SH-SY5Y (cell line): ENCODE measurements around the gene PDE4D.

Experiments
- GATA2 ChIP-seq: IDR thresholded peaks from 2 replicates; pipeline ENCODE4 v1.6.1; 2011; ENCODE audit warnings: mild to moderate bottlenecking, low read depth, low read length
- GATA3 ChIP-seq: IDR thresholded peaks from 2 replicates; pipeline ENCODE4 v1.6.1; 2011; ENCODE audit warnings: low read depth, mild to moderate bottlenecking, low read length, moderate library complexity

PDE4D gene

GRCh38 chr5:59390074-59390659 lies 503.4 kb downstream of the PDE4D start:
- TF ChIP-seq GATA3 (no peak), GATA2 (no peak)

- no peak for TF ChIP-seq GATA2
- TF ChIP-seq GATA3: no peak
Measured at GRCh38 chr5:59387127-59387526, 506.4 kb downstream of the PDE4D start.

DNA sequence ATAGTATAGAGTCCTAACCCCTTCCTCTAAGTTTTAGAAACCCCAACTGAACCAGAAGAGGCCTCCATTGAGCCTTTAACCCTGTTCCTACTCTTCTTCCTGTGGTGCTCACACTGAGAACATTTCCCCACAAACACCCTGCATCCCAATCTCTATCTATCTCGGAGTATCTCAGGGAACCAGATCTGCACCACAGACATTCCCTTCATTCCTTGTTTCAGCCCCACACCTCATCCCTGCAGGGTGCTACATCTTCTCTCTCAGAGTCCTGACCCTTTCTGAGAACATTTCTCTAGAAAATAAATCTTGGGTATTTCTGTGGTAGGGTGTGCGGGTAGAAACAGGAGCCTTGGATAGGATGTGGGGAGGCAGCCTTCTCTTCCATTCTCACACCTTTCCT lies 507.8 kb downstream of the PDE4D start:
- TF ChIP-seq GATA2 (no peak), GATA3 (no peak)

DNA sequence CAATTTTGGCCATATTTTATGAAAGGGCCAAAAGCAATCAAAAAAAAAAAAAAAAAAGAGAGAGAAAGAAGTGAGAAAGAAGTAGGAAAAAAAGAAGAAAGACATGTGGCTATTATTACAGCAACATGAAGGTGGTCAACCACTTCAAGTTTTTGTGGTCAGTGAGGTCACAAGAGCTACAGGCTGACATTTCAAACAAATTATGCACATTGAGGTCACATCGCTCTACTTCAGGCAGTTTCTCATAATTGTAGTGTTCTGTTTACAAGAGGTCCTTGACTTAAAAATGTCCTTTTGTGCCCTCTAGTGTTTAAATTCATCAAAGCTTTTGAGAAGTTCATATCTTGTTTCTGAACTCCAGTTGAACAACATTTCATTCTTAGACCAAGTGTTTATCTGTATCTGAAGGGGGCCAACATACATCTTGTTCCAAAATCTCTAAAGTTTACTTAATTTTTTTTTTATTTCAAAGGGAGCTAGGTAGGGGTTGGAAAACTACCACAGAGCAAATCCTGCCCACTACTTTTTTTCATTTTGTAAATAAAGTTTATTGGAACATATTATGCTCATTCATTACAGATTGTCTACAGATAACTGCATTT lies 513.1 kb downstream of the PDE4D start:
- TF ChIP-seq GATA2 (no peak), GATA3 (no peak)

- TF ChIP-seq GATA3 (no peak), GATA2 (no peak)
Measured at GRCh38 chr5:59371525-59372127, 521.9 kb downstream of the PDE4D start.

GRCh38 chr5:59368951-59369350 lies 524.6 kb downstream of the PDE4D start:
- TF ChIP-seq GATA2: no peak
- TF ChIP-seq GATA3: no peak

DNA sequence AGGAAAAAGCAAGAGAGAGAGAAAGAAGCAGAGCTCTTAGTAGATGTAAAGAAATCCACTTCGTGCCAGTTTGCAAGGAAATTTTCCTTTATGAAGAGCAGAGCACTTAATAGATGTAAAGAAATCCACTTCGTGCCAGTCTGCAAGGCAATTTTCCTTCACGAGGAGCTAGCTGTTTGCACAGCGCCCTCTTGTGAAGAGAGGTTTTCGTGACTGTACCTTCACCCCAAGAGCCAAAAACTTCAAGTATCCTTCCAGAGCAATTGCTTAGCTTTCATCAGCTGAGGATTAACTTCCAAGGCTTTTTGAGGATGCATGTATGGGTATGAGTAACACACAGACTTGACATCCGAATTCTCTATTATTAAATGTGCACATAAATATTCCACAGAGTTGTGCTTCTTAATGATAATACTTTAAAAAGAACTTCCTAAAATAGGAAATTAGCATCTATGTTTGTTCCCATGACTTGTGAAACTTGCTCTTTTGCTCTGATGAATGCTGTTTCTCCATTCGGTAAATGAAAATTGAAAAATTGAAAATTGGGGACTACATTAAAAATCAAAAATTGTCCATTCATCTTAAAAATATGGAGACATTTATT lies 525.6 kb downstream of the PDE4D start:
- TF ChIP-seq GATA2 (no peak), GATA3 (no peak)

DNA sequence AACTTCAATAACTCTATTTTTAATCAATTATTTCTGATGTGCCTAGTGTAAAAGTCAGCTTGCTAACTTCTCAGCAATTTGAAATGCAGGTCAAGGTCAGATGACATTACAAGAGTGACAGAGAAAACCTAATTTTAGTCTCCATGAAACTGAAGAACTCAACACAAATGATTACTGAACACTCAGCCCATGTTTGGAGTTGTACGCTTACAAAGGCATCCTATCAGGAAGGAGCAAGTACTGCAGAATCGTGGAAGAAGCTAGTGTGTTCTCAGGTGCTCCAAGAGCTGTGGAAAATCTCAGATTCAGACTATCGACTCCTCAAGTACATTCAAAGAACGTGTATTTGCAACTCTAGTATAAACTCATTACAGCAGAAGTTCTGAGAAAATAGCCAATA lies 526.7 kb downstream of the PDE4D start:
- TF ChIP-seq GATA3 (no peak), GATA2 (no peak)

- TF ChIP-seq GATA3 (no peak), GATA2 (no peak)
Measured at GRCh38 chr5:59362438-59362837, 531.1 kb downstream of the PDE4D start.

DNA sequence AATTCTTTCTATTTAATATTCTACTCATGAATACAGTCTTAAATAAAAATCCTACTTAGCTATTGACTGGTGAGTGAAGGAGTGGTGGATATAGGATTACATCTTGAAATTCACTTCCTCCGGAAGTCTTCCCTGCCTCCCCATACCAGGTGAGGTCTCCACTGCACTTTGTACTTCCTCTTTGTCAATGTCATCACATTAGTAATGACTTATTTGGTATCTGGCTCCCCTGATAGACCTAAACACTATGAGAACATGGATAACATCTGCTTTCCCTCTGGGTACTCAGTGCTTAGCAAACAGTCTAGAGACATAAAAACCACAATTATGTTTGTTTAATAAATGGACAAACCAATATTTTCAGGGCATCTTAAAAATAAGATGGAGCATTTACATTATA lies 532.1 kb downstream of the PDE4D start:
- no peak for TF ChIP-seq GATA2
- TF ChIP-seq GATA3: no peak

- no peak for TF ChIP-seq GATA3
- TF ChIP-seq GATA2: no peak
Measured at GRCh38 chr5:59360130-59360555, 533.4 kb downstream of the PDE4D start.

DNA sequence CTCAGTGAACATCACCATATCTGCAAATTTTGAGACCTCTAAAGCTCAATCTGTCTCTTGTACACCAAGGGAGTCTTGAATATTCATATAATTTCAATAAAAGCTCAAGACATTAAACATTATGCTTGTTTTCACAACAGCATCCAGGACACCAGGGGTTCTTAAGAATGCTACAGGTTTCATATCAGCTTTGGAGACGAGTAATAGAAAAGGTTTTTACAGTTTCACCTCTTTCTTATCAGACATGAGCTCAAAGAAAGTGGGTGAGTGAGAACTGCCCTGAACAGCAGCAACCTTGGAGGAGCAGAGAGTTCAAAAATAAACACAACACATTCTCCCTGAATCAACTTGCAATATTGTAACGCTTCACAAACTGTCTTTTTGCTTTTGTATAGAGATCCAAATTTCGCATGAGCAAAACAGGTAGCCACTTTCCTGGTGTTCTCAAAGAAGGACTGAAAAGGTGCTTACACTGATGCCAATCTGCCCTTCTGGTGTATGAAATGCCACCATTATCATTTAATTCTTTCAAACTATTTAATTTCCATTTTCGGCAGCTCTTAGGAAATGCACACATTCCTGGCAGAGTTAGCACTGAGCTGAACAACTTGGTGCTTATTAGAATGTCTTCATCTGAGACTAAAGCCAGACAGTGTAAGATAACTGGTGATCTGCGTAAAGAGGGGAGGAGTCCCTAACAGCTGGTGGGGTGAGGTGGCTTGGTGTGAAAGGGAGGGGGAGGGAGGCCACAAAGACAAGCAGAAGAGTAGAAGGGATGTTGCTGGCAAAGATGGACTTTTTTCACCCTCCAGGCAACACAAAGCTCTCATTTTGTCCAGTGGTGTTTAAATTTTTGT lies 535.3 kb downstream of the PDE4D start:
- TF ChIP-seq GATA3: no peak
- no peak for TF ChIP-seq GATA2

DNA sequence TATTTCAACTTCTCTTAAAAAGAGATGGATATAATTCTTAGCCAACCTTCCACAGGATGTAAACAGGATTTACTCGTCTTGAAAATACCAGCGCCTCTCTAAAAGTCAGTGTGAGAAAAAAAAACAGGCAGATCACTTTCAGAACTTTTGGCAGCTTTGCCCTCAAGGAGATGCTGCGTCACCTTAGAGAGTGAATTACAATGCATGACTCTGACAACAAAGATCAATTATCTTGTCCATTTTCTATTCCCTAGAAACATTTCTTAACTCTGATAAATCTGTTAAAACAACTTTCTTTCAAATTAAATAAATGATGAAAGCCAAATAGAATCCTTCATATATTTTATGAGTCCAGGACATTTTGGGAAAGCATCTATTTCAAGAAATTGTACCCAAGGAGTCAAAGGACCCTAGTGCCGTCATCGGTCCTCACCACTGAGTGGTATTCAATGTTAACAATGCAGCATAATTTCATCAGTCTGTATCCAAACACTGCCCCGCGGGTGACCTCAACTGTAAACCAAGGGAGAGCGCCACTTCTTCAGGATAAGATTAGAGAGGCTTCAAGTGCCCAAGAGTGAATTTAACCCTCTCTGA lies 536.0 kb downstream of the PDE4D start:
- TF ChIP-seq GATA2: no peak
